ENCODE results near the gene GABRB1.

GABRB1 gene

DNA sequence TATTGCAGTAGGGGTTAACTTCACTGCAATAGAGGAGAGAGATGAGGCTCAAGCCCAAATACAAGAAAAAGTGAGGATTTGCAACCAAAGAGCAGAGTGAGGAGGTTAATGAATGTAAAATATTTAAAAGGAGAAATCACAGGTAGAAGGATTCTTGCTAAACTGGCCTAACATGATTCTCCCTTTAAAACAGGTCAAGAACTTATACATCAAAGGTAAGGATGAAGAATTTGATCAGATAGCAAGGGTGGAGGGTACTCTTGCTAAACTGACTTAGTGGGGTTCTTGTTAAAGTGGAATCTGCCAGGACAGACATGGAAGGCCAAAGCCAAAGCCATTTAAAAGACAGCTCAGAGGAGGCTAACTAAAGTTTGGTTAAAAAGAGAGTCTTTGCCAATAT is 193.0 kb downstream of the GABRB1 start:
- no peak for TF ChIP-seq EZH2phosphoT487 (IDR thresholded peaks at IDR 0.05; ENCODE audit: low read length)
- TF ChIP-seq, protein P1, sequence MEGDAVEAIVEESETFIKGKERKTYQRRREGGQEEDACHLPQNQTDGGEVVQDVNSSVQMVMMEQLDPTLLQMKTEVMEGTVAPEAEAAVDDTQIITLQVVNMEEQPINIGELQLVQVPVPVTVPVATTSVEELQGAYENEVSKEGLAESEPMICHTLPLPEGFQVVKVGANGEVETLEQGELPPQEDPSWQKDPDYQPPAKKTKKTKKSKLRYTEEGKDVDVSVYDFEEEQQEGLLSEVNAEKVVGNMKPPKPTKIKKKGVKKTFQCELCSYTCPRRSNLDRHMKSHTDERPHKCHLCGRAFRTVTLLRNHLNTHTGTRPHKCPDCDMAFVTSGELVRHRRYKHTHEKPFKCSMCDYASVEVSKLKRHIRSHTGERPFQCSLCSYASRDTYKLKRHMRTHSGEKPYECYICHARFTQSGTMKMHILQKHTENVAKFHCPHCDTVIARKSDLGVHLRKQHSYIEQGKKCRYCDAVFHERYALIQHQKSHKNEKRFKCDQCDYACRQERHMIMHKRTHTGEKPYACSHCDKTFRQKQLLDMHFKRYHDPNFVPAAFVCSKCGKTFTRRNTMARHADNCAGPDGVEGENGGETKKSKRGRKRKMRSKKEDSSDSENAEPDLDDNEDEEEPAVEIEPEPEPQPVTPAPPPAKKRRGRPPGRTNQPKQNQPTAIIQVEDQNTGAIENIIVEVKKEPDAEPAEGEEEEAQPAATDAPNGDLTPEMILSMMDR (IDR thresholded peaks at IDR 0.05; ENCODE audit: low read length): no peak
- no peak for TF ChIP-seq EZH2 (optimal IDR thresholded peaks at IDR 0.05; ENCODE audit: low read depth, low read length)
- Histone ChIP-seq H3K9me2 (replicated peaks; ENCODE audit: insufficient read depth, low read length) (no peaks in the 10 kb centered on the region), H4K20me1 (ENCODE audit: insufficient read depth, low read length) (no peaks in the 10 kb centered on the region), H3K27me3 (replicated peaks; ENCODE audit: insufficient read depth, low read length) (no peaks in the 10 kb centered on the region), H3K36me3 (replicated peaks; ENCODE audit: insufficient read depth, low read length) (no peaks in the 10 kb centered on the region), H3K27ac (ENCODE audit: low read length) (no peak overlapping the region), H3K9ac (ENCODE audit: low read length) (no peak overlapping the region), H3K79me2 (ENCODE audit: low read length) (no peaks in the 10 kb centered on the region), H2AFZ (ENCODE audit: low read length) (no peak overlapping the region), H3K4me2 (ENCODE audit: low read depth, low read length) (no peak overlapping the region), H3F3A (ENCODE audit: insufficient read depth, low read length) (no peaks in the 10 kb centered on the region), H3K9me3 (replicated peaks; ENCODE audit: insufficient read depth, low read length) (no peaks in the 10 kb centered on the region), H3K4me1 (ENCODE audit: low read length) (no peaks in the 10 kb centered on the region), H3K4me3 (ENCODE audit: low read length) (no peak overlapping the region)
- DNase-seq: no peak

DNA sequence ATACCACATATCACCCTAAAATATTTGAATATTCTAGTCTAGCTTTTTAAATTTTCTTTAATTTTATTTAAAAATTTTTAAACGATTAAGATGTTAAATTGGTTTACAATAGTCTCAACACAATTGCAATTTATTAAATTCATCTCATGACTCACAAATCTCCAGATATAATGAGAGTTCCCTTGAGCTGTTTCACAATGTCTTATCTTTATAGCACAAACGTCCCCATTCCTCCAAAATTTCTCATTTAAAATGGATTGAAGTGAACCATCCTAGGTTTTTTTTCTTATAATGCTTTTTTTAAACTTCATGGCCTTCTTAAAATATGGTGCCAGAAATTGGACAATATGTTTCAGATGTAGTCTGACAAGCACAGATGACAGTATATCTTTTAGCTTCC is 204.4 kb downstream of the GABRB1 start:
- Histone ChIP-seq H3K4me3 (ENCODE audit: low read length) (no peak overlapping the region), H3K9me3 (replicated peaks; ENCODE audit: insufficient read depth, low read length) (no peaks in the 10 kb centered on the region), H3K4me1 (ENCODE audit: low read length) (no peaks in the 10 kb centered on the region), H3K9me2 (replicated peaks; ENCODE audit: insufficient read depth, low read length) (no peaks in the 10 kb centered on the region), H2AFZ (ENCODE audit: low read length) (no peak overlapping the region), H3F3A (ENCODE audit: insufficient read depth, low read length) (no peaks in the 10 kb centered on the region), H3K36me3 (replicated peaks; ENCODE audit: insufficient read depth, low read length) (no peaks in the 10 kb centered on the region), H3K9ac (ENCODE audit: low read length) (no peak overlapping the region), H4K20me1 (ENCODE audit: insufficient read depth, low read length) (no peaks in the 10 kb centered on the region), H3K27ac (ENCODE audit: low read length) (no peak overlapping the region), H3K27me3 (replicated peaks; ENCODE audit: insufficient read depth, low read length) (no peaks in the 10 kb centered on the region), H3K4me2 (ENCODE audit: low read depth, low read length) (no peak overlapping the region), H3K79me2 (ENCODE audit: low read length) (no peaks in the 10 kb centered on the region)
- no peak for DNase-seq
- TF ChIP-seq EZH2phosphoT487 (IDR thresholded peaks at IDR 0.05; ENCODE audit: low read length): no peak
- TF ChIP-seq, protein P1 (IDR thresholded peaks at IDR 0.05; ENCODE audit: low read length): no peak
- no peak for TF ChIP-seq EZH2 (optimal IDR thresholded peaks at IDR 0.05; ENCODE audit: low read depth, low read length)

DNA sequence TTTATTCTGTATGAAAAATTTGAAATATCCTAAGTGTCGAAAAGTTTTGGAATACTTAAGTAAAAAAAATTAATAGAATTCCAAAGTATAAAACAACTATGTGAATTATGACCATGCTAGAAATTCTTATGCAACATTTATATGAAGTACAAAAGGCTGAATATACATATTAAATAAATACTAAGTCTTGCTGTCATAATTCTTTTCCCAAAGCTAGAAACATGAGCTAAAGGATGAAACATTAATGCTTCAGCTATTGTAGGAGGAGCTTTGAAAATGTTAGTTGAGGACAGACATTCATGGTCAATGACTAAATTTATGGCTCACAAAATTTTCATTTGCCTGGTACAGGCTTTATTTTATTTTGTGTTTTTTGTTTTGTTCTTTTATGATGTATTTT is 207.3 kb downstream of the GABRB1 start:
- Histone ChIP-seq H3K27me3 (replicated peaks; ENCODE audit: insufficient read depth, low read length) (no peaks in the 10 kb centered on the region), H4K20me1 (ENCODE audit: insufficient read depth, low read length) (no peaks in the 10 kb centered on the region), H3K9me2 (replicated peaks; ENCODE audit: insufficient read depth, low read length) (no peaks in the 10 kb centered on the region), H3K79me2 (ENCODE audit: low read length) (no peaks in the 10 kb centered on the region), H3K9ac (ENCODE audit: low read length) (no peak overlapping the region), H3K9me3 (replicated peaks; ENCODE audit: insufficient read depth, low read length) (no peaks in the 10 kb centered on the region), H3F3A (ENCODE audit: insufficient read depth, low read length) (no peaks in the 10 kb centered on the region), H2AFZ (ENCODE audit: low read length) (no peak overlapping the region), H3K4me3 (ENCODE audit: low read length) (no peak overlapping the region), H3K27ac (ENCODE audit: low read length) (no peak overlapping the region), H3K36me3 (replicated peaks; ENCODE audit: insufficient read depth, low read length) (no peaks in the 10 kb centered on the region), H3K4me1 (ENCODE audit: low read length) (no peaks in the 10 kb centered on the region), H3K4me2 (ENCODE audit: low read depth, low read length) (no peak overlapping the region)
- no peak for DNase-seq
- TF ChIP-seq, protein P1 (IDR thresholded peaks at IDR 0.05; ENCODE audit: low read length): no peak
- TF ChIP-seq EZH2phosphoT487 (IDR thresholded peaks at IDR 0.05; ENCODE audit: low read length): no peak
- no peak for TF ChIP-seq EZH2 (optimal IDR thresholded peaks at IDR 0.05; ENCODE audit: low read depth, low read length)
